Caco-2 (cell line): ENCODE results near the gene BCL7C. TPM values are rescaled to one million over a fixed set of nuclear protein-coding genes. Genes with fewer than 3 reads are reported as not detected.

Experiments
- Bru-seq: library from RNA; stranded (reverse); fragments of 400-500 nt; gene quantifications from one replicate; lab custom pipeline; 2021; lab: Mats Ljungman, UMichigan
- BruChase-seq, 2 experiments: library from RNA; stranded (reverse); fragments of 400-500 nt; gene quantifications; one replicate each; lab custom pipeline; 2021; lab: Mats Ljungman, UMichigan
- BruUV-seq: library from RNA; stranded (reverse); fragments of 400-500 nt; replicated peaks from 2 replicates; lab custom pipeline; 2021; lab: Mats Ljungman, UMichigan
- CTCF ChIA-PET: fragments of 300-600 bp; sonication (Branson Sonifier 250); formaldehyde crosslinking; loops from one replicate; lab custom pipeline; 2022; ENCODE audit warnings: antibody characterized with exemption; lab: Charles Lee
- POLR2A ChIA-PET: fragments of 300-600 bp; sonication (Branson Sonifier 250); formaldehyde crosslinking; loops from one replicate; lab custom pipeline; 2022; ENCODE audit warnings: antibody characterized with exemption; lab: Charles Lee
- DNase-seq, 2 experiments: peaks; one replicate each; pipeline versions ENCODE4 v3.0.0 to v3.0.0-alpha.2; 2020 to 2022
- H3K27me3 ChIP-seq: replicated peaks from 2 replicates; pipeline ENCODE4 v1.6.0; 2011; ENCODE audit warnings: low read length; ENCODE audit not compliant: control insufficient read depth, insufficient read depth
- H3K36me3 ChIP-seq: 2 replicates; pipeline ENCODE4 v1.5.1; 2011; ENCODE audit warnings: low read length; ENCODE audit not compliant: control insufficient read depth, insufficient read depth
- H3K4me1 ChIP-seq: fragments of 250-450 bp; sonication (Bioruptor Pico); 2 replicates; pipeline ENCODE4 v1.5.1; 2020; ENCODE audit warnings: mild to moderate bottlenecking
- H3K4me3 ChIP-seq: 2 replicates; pipeline ENCODE4 v1.5.1; 2011; ENCODE audit warnings: low read depth, mild to moderate bottlenecking, control low read depth, low read length
- H3K9me3 ChIP-seq: fragments of 250-450 bp; sonication (Bioruptor Pico); 2 replicates; pipeline ENCODE4 v1.5.1; 2020; ENCODE audit warnings: mild to moderate bottlenecking, moderate library complexity
- H3K27ac Mint-ChIP-seq: one replicate; pipeline ENCODE4 v1.8.0; 2022; ENCODE audit warnings: mixed read lengths; ENCODE audit not compliant: unreplicated experiment
- H3K27me3 Mint-ChIP-seq: one replicate; pipeline ENCODE4 v1.8.0; 2022; ENCODE audit warnings: mixed read lengths; ENCODE audit not compliant: insufficient read depth, unreplicated experiment
- H3K36me3 Mint-ChIP-seq: one replicate; pipeline ENCODE4 v1.8.0; 2022; ENCODE audit warnings: mild to moderate bottlenecking, mixed read lengths; ENCODE audit not compliant: insufficient read depth, unreplicated experiment
- H3K4me1 Mint-ChIP-seq: one replicate; pipeline ENCODE4 v1.8.0; 2022; ENCODE audit warnings: low read depth, mixed read lengths; ENCODE audit not compliant: unreplicated experiment
- H3K4me3 Mint-ChIP-seq: one replicate; pipeline ENCODE4 v1.8.0; 2022; ENCODE audit warnings: mild to moderate bottlenecking, moderate library complexity, mixed read lengths; ENCODE audit not compliant: unreplicated experiment
- H3K9me3 Mint-ChIP-seq: one replicate; pipeline ENCODE4 v1.8.0; 2022; ENCODE audit warnings: mixed read lengths; ENCODE audit not compliant: unreplicated experiment
- intact Hi-C: fragments of 100-400 bp; cut with micrococcal nuclease; formaldehyde crosslinking; loops from one replicate; pipeline ENCODE4 v1.10.0; 2022; ENCODE audit not compliant: unreplicated experiment
- long read RNA-seq: library from polyadenylated mRNA; stranded (forward); transcript quantifications from one replicate; pipeline ENCODE4 v2.0.0, GENCODE V29; 2022
- total RNA-seq: library from RNA; stranded (reverse); gene quantifications from 2 replicates; pipeline ENCODE4 v1.2.3, GENCODE V29; 2022
- TF ChIP-seq, protein P1 (sequence below), 2 experiments: fragments of 200-600 bp in 1 of 2; IDR thresholded peaks; 1 replicate in 1 of 2; 2 replicates in 1 of 2; pipeline versions ENCODE4 v1.5.1 to v1.8.0; 2011 to 2022; ENCODE audit warnings: antibody characterized with exemption in 1 of 2, control low read depth in 1 of 2, inconsistent platforms in 1 of 2, low read depth in 1 of 2, low read length in 1 of 2, mild to moderate bottlenecking in 1 of 2, moderate library complexity in 1 of 2; ENCODE audit not compliant: insufficient read depth in 1 of 2, severe bottlenecking in 1 of 2, unreplicated experiment in 1 of 2

Gene BCL7C
- total RNA-seq: 15.1 and 17.7 TPM in 2 replicates
- percentile 46 among the genes with signal in this experiment for Bru-seq, nascent RNA
- BruChase-seq, experiment 1, labeled RNA remaining after a 2-hour chase: percentile 42 among the genes with signal in this experiment
- BruChase-seq, experiment 2, labeled RNA remaining after a 6-hour chase: percentile 45 among the genes with signal in this experiment
- long read RNA-seq, transcript BCL7C-201 (6 exons, 1,740 nt): major isoform, 52 of 68 reads
- long read RNA-seq, partial matches to known transcripts: 4 of 68 reads
- long read RNA-seq, other reads (novel, unspliced or antisense): 10 of 68 reads

GRCh38 chr16:30893744-30894539 lies at the start of gene BCL7C:
TSS of gene BCL7C (minus strand) at chr16:30894077. CDS start at chr16:30893944, 133 bp downstream.
- POLR2A ChIA-PET: no interaction called here
- Histone ChIP-seq H3K9me3 (no peaks in the 10 kb centered on the region), H3K4me3 (peak within 1 kb of the TSS; percentile 98), H3K4me1 (peaks cover 30% of the 10 kb centered on the region), H3K27me3 (no peaks in the 10 kb centered on the region), H3K36me3 (no peaks in the 10 kb centered on the region; the same call in 1 of the 2 replicates)
- H3K4me1 Mint-ChIP-seq: peaks cover 23% of the 10 kb centered on the region
- no peaks in the 10 kb centered on the region for H3K9me3 Mint-ChIP-seq
- intact Hi-C loops: no loop called here
- peak within 1 kb of the TSS; percentile 87 for H3K27ac Mint-ChIP-seq
- H3K4me3 Mint-ChIP-seq: peak within 1 kb of the TSS; percentile 90
- peak; percentile 93 to 95 for DNase-seq
- TF ChIP-seq, protein P1, sequence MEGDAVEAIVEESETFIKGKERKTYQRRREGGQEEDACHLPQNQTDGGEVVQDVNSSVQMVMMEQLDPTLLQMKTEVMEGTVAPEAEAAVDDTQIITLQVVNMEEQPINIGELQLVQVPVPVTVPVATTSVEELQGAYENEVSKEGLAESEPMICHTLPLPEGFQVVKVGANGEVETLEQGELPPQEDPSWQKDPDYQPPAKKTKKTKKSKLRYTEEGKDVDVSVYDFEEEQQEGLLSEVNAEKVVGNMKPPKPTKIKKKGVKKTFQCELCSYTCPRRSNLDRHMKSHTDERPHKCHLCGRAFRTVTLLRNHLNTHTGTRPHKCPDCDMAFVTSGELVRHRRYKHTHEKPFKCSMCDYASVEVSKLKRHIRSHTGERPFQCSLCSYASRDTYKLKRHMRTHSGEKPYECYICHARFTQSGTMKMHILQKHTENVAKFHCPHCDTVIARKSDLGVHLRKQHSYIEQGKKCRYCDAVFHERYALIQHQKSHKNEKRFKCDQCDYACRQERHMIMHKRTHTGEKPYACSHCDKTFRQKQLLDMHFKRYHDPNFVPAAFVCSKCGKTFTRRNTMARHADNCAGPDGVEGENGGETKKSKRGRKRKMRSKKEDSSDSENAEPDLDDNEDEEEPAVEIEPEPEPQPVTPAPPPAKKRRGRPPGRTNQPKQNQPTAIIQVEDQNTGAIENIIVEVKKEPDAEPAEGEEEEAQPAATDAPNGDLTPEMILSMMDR (IDR thresholded peaks at IDR 0.05; ENCODE audit: insufficient read depth in 1 of 2, low read depth in 1 of 2, low read length in 1 of 2, severe bottlenecking in 1 of 2, unreplicated experiment in 1 of 2): peak in 1 of 2 experiments; percentile 48
- peaks cover 22% of the 10 kb centered on the region for H3K36me3 Mint-ChIP-seq
- CTCF ChIA-PET: no interaction called here
- BruUV-seq: no TSS peak
- H3K27me3 Mint-ChIP-seq: no peaks in the 10 kb centered on the region

DNA sequence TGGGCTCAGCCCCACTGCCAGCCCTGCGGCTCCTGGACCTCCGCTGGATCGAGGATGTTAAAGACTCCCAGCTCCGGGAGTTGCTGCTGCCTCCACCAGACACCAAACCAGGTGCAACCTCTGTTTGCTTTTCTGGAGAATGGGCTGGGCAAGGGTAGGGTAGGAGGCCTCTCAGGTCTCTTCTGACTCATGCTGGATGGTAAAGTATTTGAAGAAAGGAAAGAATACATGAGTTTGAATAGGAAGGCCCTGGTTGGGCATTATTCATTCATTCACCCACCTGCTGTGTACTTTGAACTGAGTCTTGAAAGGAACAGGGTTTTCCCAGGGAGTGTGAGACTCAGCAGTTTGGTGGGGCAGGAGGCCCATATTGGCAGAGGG lies 48.5 kb upstream of the BCL7C start:
- ChIA-PET CTCF (interaction anchor here (0.7 to 1.8 kb wide), 6 partner anchors 11 to 175 kb away, joined by 3 to 17 read pairs (median 4); partner anchors contain the start of genes CTF1 and KAT8), POLR2A (interaction anchor here (0.7 to 1.2 kb wide), 3 partner anchors 15 to 137 kb away, joined by 3 to 5 read pairs (median 4); no protein-coding TSS in a partner anchor)
- Histone ChIP-seq H3K4me3 (no peak overlapping the region), H3K27me3 (no peaks in the 10 kb centered on the region), H3K36me3 (peaks cover 1% of the 10 kb centered on the region; the same call in 1 of the 2 replicates), H3K4me1 (peaks cover 7% of the 10 kb centered on the region; the same call in 1 of the 2 replicates), H3K9me3 (no peaks in the 10 kb centered on the region)
- intact Hi-C loops: loop anchor here (1.0 kb wide), 1 partner anchor 98 kb away; no protein-coding TSS in a partner anchor
- Mint-ChIP-seq H3K4me1 (no peaks in the 10 kb centered on the region), H3K36me3 (peaks cover 67% of the 10 kb centered on the region), H3K27me3 (no peaks in the 10 kb centered on the region), H3K27ac (no peak overlapping the region), H3K9me3 (no peaks in the 10 kb centered on the region), H3K4me3 (no peak overlapping the region)
- no TSS peak for BruUV-seq
- no peak for DNase-seq
- TF ChIP-seq, protein P1 (IDR thresholded peaks at IDR 0.05; ENCODE audit: insufficient read depth in 1 of 2, low read depth in 1 of 2, low read length in 1 of 2, severe bottlenecking in 1 of 2, unreplicated experiment in 1 of 2): no peak
